Mucosa of descending colon (tissue), 3 donors: Measurements from ENCODE around the gene MAP3K9. TPM values are rescaled to one million over a fixed set of nuclear protein-coding genes. Genes with fewer than 3 reads are reported as not detected.

Experiments used
- ATAC-seq: fragments of 200-7000 bp; cut with Tn5 transposase; one replicate; pipeline ENCODE4 v1.9.1; 2020; ENCODE audit warnings: mild to moderate bottlenecking, moderate library complexity
- DNase-seq, 3 donors: peaks; one replicate each; pipeline ENCODE4 v3.0.0-alpha.2; 2020
- H3K36me3 ChIP-seq: fragments of 200-600 bp; one replicate; pipeline ENCODE4 v1.8.0; 2021; ENCODE audit warnings: low read depth, mild to moderate bottlenecking
- H3K4me1 ChIP-seq: fragments of 200-600 bp; one replicate; pipeline ENCODE4 v1.8.0; 2021; ENCODE audit warnings: low read depth, mild to moderate bottlenecking
- H3K4me3 ChIP-seq: fragments of 200-600 bp; one replicate; pipeline ENCODE4 v1.8.0; 2021; ENCODE audit warnings: mild to moderate bottlenecking
- H3K9me3 ChIP-seq: fragments of 200-600 bp; one replicate; pipeline ENCODE4 v1.8.0; 2021; ENCODE audit warnings: mild to moderate bottlenecking
- CTCF ChIP-seq: fragments of 200-600 bp; IDR thresholded peaks from one replicate; pipeline ENCODE4 v1.8.0; 2022; ENCODE audit warnings: antibody characterized with exemption, mild to moderate bottlenecking
- intact Hi-C, 2 donors: fragments of 100-400 bp; cut with DNase I in 1 of 2; cut with micrococcal nuclease in 1 of 2; formaldehyde crosslinking; loops; one replicate each; pipeline versions ENCODE4 v1.11.0 to v1.11.1; 2022; cut with DNase I, micrococcal nuclease
- total RNA-seq, 3 donors: library from RNA; stranded (reverse); fragmentation: NEBNext Ultra II Directional in 2 of 3; extraction: Animal tissue kit (Norgen Biotek cat#: 25700) in 2 of 3; gene quantifications; one replicate each; pipeline versions ENCODE4 v1.2.1 to v1.2.4, GENCODE V29; 2021 to 2023
- donor health status: DM: no; HTN: no; CAD: no; lungs with moderate emphysema.
- donor health status: DM: no; HTN: no; CAD: no.
- donor health status: DM: no; HTN: yes; CAD: no.

Gene MAP3K9
- total RNA-seq, 3 donors from 2014 or later, result 5.7 to 9.3 (median 8.8) TPM

- intact Hi-C loops, result loop anchor here in 1 of 2 donors (5.0 kb wide), 1 partner anchor 92 kb away; no protein-coding TSS in a partner anchor
- no peaks in the 10 kb centered on the region for H3K4me1 ChIP-seq
- H3K4me3 ChIP-seq, result no peak overlapping the region
- DNase-seq, result peak in 1 of 3 donors; percentile 78
- H3K36me3 ChIP-seq, result no peaks in the 10 kb centered on the region
- ATAC-seq, result no peak
- TF ChIP-seq CTCF, result peak; percentile 28
- no peaks in the 10 kb centered on the region for H3K9me3 ChIP-seq
Observed at GRCh38 chr14:70714055-70714550, 95.2 kb downstream of the MAP3K9 start.

- no peak for TF ChIP-seq CTCF
- no peaks in the 10 kb centered on the region for H3K4me1 ChIP-seq
- DNase-seq (no peak), ATAC-seq (no peak)
- H3K36me3 ChIP-seq, result no peaks in the 10 kb centered on the region
- intact Hi-C loops, result loop anchor here in 1 of 2 donors (5.0 kb wide), 1 partner anchor 91 kb away; no protein-coding TSS in a partner anchor
- H3K9me3 ChIP-seq, result no peaks in the 10 kb centered on the region
- no peak overlapping the region for H3K4me3 ChIP-seq
Observed at GRCh38 chr14:70713511-70713916, 95.8 kb downstream of the MAP3K9 start.

- no peak for TF ChIP-seq CTCF
- intact Hi-C loops, result loop anchor here in 1 of 2 donors (5.0 kb wide), 1 partner anchor 91 kb away; no protein-coding TSS in a partner anchor
- Histone ChIP-seq H3K9me3 (no peaks in the 10 kb centered on the region), H3K36me3 (no peaks in the 10 kb centered on the region), H3K4me1 (no peaks in the 10 kb centered on the region), H3K4me3 (no peak overlapping the region)
- no peak for DNase-seq
- ATAC-seq, result no peak
Observed at GRCh38 chr14:70713096-70713495, 96.2 kb downstream of the MAP3K9 start.

GRCh38 chr14:70711451-70711850 is 97.9 kb downstream of the MAP3K9 start:
- H3K4me1 ChIP-seq, result no peaks in the 10 kb centered on the region
- no peak for TF ChIP-seq CTCF
- H3K9me3 ChIP-seq, result no peaks in the 10 kb centered on the region
- intact Hi-C loops, result loop anchor here in 1 of 2 donors (5.0 kb wide), 1 partner anchor 89 kb away; no protein-coding TSS in a partner anchor
- no peak for DNase-seq
- no peaks in the 10 kb centered on the region for H3K36me3 ChIP-seq
- ATAC-seq, result no peak
- H3K4me3 ChIP-seq, result no peak overlapping the region

- no peaks in the 10 kb centered on the region for H3K36me3 ChIP-seq
- no peak for TF ChIP-seq CTCF
- no peak overlapping the region for H3K4me3 ChIP-seq
- no peaks in the 10 kb centered on the region for H3K9me3 ChIP-seq
- DNase-seq (no peak), ATAC-seq (peak; percentile 24)
- no peaks in the 10 kb centered on the region for H3K4me1 ChIP-seq
- intact Hi-C loops, result loop anchor here in 1 of 2 donors (5.0 kb wide), 1 partner anchor 88 kb away; no protein-coding TSS in a partner anchor
Observed at GRCh38 chr14:70709726-70710382, 99.5 kb downstream of the MAP3K9 start.
